ENCODE data around the gene ZNF595.
"Not testable (repeated sequence)": the region's sequence is repeated elsewhere in the genome, so short reads cannot be mapped to it uniquely, and the experiment has no call there.

Gene ZNF595

GRCh38 chr4:52804-53479 lies at the start of gene ZNF595:
Gene ZNF595, plus strand, starts transcription at chr4:53321. Its CDS starts 168 bp downstream, at chr4:53489.
- not testable (repeated sequence) for DNase-seq

GRCh38 chr4:9937-10870 lies 42.9 kb upstream of the ZNF595 start:
- not testable (repeated sequence) for DNase-seq

- DNase-seq: not testable (repeated sequence)
Observed at GRCh38 chr4:11095-11815, 41.9 kb upstream of the ZNF595 start.

- peak; percentile 32 for DNase-seq
Observed at GRCh38 chr4:11816-12417, 41.2 kb upstream of the ZNF595 start.

GRCh38 chr4:18128-18527 lies 35.0 kb upstream of the ZNF595 start:
- DNase-seq: not testable (repeated sequence)

- DNase-seq: not testable (repeated sequence)
Observed at GRCh38 chr4:18589-18988, 34.5 kb upstream of the ZNF595 start.

GRCh38 chr4:22882-23281 lies 30.2 kb upstream of the ZNF595 start:
- not testable (repeated sequence) for DNase-seq

GRCh38 chr4:24359-24758 lies 28.8 kb upstream of the ZNF595 start:
- not testable (repeated sequence) for DNase-seq

- not testable (repeated sequence) for DNase-seq
Observed at GRCh38 chr4:27501-27900, 25.6 kb upstream of the ZNF595 start.

GRCh38 chr4:28767-29542 lies 24.2 kb upstream of the ZNF595 start:
- not testable (repeated sequence) for DNase-seq

GRCh38 chr4:33314-33713 lies 19.8 kb upstream of the ZNF595 start:
- not testable (repeated sequence) for DNase-seq

- DNase-seq: not testable (repeated sequence)
Observed at GRCh38 chr4:36559-37415, 16.3 kb upstream of the ZNF595 start.

- DNase-seq: not testable (repeated sequence)
Observed at GRCh38 chr4:38202-38601, 14.9 kb upstream of the ZNF595 start.

GRCh38 chr4:43375-43774 lies 9.7 kb upstream of the ZNF595 start:
- DNase-seq: not testable (repeated sequence)

GRCh38 chr4:51253-51652 lies 1.9 kb upstream of the ZNF595 start:
- not testable (repeated sequence) for DNase-seq

- DNase-seq: peak; percentile 17
Observed at GRCh38 chr4:51655-52277, 1.4 kb upstream of the ZNF595 start.

- DNase-seq: not testable (repeated sequence)
Observed at GRCh38 chr4:53521-53920, 400 bp downstream of the ZNF595 start.

GRCh38 chr4:64733-65132 lies 11.6 kb downstream of the ZNF595 start:
- DNase-seq: not testable (repeated sequence)

GRCh38 chr4:71830-72229 lies 18.7 kb downstream of the ZNF595 start:
- no peak for DNase-seq

- no peak for DNase-seq
Observed at GRCh38 chr4:85951-86350, 32.8 kb downstream of the ZNF595 start.

Measured in activated CD4-positive, alpha-beta T cell treated with anti-CD3 and anti-CD28 coated beads, Interleukin-2, amount 50 U/mL, for 16 hours (primary cell).